Activated B cell treated with CpG ODN at 0.5 μM for 24 hours (primary cell): ENCODE results near the gene NPW. TPM values are rescaled to one million over a fixed set of nuclear protein-coding genes. Genes with fewer than 3 reads are reported as not detected.

Experiments
- ATAC-seq: fragments of 200-7000 bp; cut with Tn5 transposase; one replicate; pipeline ENCODE4 v1.10.0; 2021; ENCODE audit warnings: low read depth, mild to moderate bottlenecking, moderate library complexity
- CTCF ChIA-PET: fragments of 350-600 bp; sonication (Branson Sonifier 250); formaldehyde crosslinking; loops from one replicate; lab custom pipeline; 2021; ENCODE audit warnings: antibody characterized with exemption; lab: Charles Lee
- POLR2A ChIA-PET: fragments of 350-600 bp; sonication (Branson Sonifier 250); formaldehyde crosslinking; loops from one replicate; lab custom pipeline; 2021; ENCODE audit warnings: antibody characterized with exemption; lab: Charles Lee
- DNase-seq: peaks from one replicate; pipeline ENCODE4 v3.0.0; 2022
- H3K27ac Mint-ChIP-seq: one replicate; pipeline ENCODE4 v1.8.0; 2020; ENCODE audit warnings: mixed read lengths
- H3K27me3 Mint-ChIP-seq: one replicate; pipeline ENCODE4 v1.8.0; 2021; ENCODE audit warnings: mixed read lengths
- H3K36me3 Mint-ChIP-seq: one replicate; pipeline ENCODE4 v1.8.0; 2021; ENCODE audit warnings: low read depth, mixed read lengths
- H3K4me1 Mint-ChIP-seq: one replicate; pipeline ENCODE4 v1.8.0; 2021; ENCODE audit warnings: mixed read lengths
- H3K4me3 Mint-ChIP-seq: one replicate; pipeline ENCODE4 v1.8.0; 2020; ENCODE audit warnings: mild to moderate bottlenecking, mixed read lengths
- H3K9me3 Mint-ChIP-seq: one replicate; pipeline ENCODE4 v1.8.0; 2020; ENCODE audit warnings: mixed read lengths
- intact Hi-C: fragments of 100-400 bp; cut with micrococcal nuclease; formaldehyde crosslinking; loops from one replicate; pipeline ENCODE4 v1.15.1; 2024
- total RNA-seq: library from RNA; stranded (reverse); gene quantifications from 2 replicates; pipeline ENCODE4 v1.2.3, GENCODE V29; 2022
- TF ChIP-seq, protein P1 (sequence below): fragments of 200-600 bp; IDR thresholded peaks from one replicate; pipeline ENCODE4 v1.8.0; 2022; ENCODE audit warnings: antibody characterized with exemption, mild to moderate bottlenecking

Gene NPW
- total RNA-seq, 1 donor from 2014 or later = 1.5 TPM

DNA sequence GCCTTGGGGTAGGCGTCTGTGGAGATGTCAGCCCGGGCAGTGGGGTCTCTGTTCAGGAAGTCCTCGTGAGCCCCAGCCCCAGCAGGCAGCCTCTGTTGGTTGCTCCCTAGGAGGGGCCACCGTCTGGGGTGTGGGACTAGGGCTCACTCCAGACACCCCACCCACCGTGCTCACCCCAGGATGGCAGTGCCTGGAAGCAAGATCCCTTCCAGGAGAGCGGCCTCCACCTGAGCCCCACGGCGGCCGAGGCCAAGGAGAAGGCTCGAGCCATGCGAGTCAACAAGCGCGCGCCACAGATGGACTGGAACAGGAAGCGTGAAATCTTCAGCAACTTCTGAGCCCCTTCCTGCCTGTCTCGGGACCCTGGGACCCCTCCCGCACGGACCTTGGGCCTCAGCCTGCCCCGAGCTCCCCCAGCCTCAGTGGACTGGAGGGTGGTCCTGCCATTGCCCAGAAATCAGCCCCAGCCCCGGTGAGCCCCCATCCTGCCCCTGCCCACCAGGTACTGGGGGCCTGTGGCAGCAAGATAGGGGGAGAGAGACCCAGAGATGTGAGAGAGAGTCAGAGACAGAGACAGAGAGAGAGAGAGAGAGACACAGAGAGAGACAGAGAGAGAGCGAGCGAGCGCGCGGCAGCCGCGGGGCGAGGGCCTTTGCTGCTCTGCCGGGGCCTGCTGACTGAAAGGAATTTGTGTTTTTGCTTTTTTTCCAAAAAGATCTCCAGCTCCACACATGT, 18.2 kb downstream of the NPW start:
- no peak for ATAC-seq
- intact Hi-C loops = no loop called here
- TF ChIP-seq, protein P1, sequence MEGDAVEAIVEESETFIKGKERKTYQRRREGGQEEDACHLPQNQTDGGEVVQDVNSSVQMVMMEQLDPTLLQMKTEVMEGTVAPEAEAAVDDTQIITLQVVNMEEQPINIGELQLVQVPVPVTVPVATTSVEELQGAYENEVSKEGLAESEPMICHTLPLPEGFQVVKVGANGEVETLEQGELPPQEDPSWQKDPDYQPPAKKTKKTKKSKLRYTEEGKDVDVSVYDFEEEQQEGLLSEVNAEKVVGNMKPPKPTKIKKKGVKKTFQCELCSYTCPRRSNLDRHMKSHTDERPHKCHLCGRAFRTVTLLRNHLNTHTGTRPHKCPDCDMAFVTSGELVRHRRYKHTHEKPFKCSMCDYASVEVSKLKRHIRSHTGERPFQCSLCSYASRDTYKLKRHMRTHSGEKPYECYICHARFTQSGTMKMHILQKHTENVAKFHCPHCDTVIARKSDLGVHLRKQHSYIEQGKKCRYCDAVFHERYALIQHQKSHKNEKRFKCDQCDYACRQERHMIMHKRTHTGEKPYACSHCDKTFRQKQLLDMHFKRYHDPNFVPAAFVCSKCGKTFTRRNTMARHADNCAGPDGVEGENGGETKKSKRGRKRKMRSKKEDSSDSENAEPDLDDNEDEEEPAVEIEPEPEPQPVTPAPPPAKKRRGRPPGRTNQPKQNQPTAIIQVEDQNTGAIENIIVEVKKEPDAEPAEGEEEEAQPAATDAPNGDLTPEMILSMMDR = no peak
- Mint-ChIP-seq H3K4me3 (no peak overlapping the region), H3K27ac (no peak overlapping the region), H3K36me3 (no peaks in the 10 kb centered on the region), H3K9me3 (no peaks in the 10 kb centered on the region), H3K4me1 (no peaks in the 10 kb centered on the region), H3K27me3 (peaks cover 6% of the 10 kb centered on the region)
- ChIA-PET POLR2A (no interaction called here), CTCF (no interaction called here)
- no peak for DNase-seq

DNA sequence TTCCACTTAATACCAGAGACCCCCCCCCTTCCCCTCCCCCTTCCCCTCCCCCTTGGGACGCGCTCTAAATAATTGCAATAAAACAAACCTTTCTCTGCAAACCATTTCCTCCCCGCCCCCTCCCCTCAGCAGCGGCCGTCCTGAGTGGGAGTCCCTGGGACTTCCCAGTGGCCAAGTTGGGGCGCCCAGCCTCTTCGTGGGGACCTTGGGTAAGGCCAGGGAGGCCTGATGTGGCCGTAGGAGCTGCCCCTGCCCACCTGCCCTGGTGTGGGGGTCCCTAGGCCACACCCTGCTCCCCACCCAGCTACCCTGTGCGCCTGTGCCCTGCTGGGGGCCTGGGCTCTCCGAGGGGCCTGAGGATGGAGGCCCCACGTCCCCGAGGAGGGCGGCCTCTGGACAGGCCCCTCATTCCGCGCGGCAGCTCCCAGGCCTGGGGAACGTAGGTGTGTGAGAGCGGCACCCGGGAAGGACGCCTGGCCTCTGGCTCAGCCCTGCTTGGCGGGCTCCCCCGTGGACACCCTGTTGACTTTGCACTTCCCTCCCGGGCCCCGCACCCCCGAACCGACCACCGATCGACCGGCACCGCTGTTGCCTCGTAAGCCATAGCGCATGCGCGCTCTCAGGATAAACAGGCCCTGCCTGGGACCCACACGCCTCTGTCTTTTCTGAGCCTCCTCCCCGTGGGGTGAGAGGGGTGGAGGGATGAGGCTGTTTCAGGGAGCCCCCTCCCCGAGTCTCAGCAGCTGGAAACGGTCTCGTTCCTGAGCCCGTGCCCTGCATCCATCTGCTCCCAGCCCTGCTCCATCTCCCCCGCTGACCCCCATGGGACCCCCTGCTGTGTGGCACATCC, 19.0 kb downstream of the NPW start:
- DNase-seq = no peak
- intact Hi-C loops = no loop called here
- H3K4me1 Mint-ChIP-seq = no peaks in the 10 kb centered on the region
- ATAC-seq = no peak
- H3K36me3 Mint-ChIP-seq = no peaks in the 10 kb centered on the region
- POLR2A ChIA-PET = no interaction called here
- H3K27me3 Mint-ChIP-seq = peaks cover 6% of the 10 kb centered on the region
- TF ChIP-seq, protein P1 = no peak
- CTCF ChIA-PET = no interaction called here
- H3K9me3 Mint-ChIP-seq = no peaks in the 10 kb centered on the region
- no peak overlapping the region for H3K27ac Mint-ChIP-seq
- H3K4me3 Mint-ChIP-seq = no peak overlapping the region

DNA sequence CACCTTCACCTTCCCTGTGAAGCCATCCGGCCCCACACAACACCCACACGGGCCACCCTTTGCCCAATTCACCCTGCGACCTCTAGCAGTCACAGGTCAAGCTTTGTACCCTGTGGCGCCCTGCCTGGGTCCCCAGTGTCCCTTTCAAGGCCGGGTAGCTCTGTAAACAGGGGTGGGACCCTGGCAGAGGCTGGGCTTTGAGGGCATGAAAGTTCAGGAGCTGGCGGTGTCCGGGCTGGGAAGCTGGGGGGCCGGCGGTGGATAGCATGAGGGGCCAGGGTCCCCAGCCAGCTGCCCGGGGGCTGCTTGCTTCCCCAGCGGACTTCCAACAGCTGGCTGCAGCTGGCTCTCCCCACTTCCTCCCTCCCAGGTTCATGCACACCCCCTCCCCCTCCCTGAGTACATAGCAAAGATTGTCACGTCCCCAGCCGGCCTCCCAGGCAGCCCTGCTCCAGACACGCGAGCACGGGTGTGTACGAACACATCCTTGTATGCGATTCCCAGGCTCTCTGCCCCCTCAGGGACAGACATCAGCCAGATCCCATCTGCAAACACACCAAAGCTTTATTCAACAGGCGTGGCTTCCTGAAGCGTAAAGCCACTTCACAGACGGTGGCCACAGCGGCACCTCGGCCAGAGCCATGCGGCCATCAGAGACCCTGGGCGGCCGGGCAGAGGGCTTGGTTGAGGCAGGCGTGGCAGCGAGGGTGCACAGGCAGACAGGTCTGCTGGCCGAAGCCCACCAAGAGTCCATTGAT, 19.9 kb downstream of the NPW start:
- no peaks in the 10 kb centered on the region for H3K36me3 Mint-ChIP-seq
- no peak for DNase-seq
- no peak overlapping the region for H3K27ac Mint-ChIP-seq
- ChIA-PET POLR2A (no interaction called here), CTCF (no interaction called here)
- H3K4me1 Mint-ChIP-seq = no peaks in the 10 kb centered on the region
- intact Hi-C loops = no loop called here
- no peak for ATAC-seq
- TF ChIP-seq, protein P1 = no peak
- no peak overlapping the region for H3K4me3 Mint-ChIP-seq
- no peaks in the 10 kb centered on the region for H3K9me3 Mint-ChIP-seq
- peaks cover 6% of the 10 kb centered on the region for H3K27me3 Mint-ChIP-seq

DNA sequence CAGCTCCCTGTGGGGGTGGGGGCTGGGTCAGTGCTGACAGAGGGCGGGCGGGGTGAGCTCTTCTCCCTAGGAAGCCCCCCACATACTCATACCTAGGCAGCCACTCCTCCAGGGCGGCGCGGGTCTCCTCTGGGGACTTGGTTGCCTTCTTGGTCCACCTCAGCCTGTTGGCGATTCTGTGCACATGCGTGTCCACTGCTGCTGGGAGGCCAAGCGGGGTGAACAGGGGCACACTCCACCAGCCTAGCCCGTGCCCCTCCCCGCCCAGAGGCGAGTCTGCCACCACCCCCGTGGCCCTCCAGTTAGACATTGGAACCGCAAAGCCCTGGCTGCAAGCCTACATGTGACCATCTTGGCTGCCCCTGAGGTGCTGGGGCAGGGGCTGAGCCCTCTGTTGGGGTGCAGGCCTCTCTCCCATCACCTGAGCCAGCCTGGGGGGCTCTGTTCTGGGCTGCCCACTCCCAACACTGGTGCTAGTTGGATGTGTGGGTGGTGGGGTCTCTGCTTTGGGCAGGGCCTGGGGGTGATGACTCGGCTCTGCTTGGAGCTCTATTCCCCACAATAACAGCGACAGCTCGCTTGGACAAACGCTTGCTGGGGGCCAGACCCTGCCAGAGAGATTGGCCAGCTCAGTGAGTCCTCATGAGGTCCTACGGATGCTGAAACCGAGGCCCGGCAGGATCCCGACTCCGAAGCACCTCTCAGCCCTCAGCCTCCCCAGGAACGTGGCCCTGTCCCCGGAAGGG, 20.6 kb downstream of the NPW start:
- no peaks in the 10 kb centered on the region for H3K9me3 Mint-ChIP-seq
- DNase-seq (no peak), ATAC-seq (no peak)
- intact Hi-C loops = no loop called here
- TF ChIP-seq, protein P1 = no peak
- no peaks in the 10 kb centered on the region for H3K36me3 Mint-ChIP-seq
- ChIA-PET POLR2A (no interaction called here), CTCF (interaction anchor here (1.0 kb wide), 1 partner anchor 101 kb away, joined by 3 read pairs; no protein-coding TSS in a partner anchor)
- peaks cover 2% of the 10 kb centered on the region for H3K27me3 Mint-ChIP-seq
- no peak overlapping the region for H3K27ac Mint-ChIP-seq
- H3K4me1 Mint-ChIP-seq = peaks cover 3% of the 10 kb centered on the region
- H3K4me3 Mint-ChIP-seq = no peak overlapping the region
